Coronary artery (tissue), 2 donors: ENCODE measurements around the gene GRIK4.

Experiments used
- DNase-seq: peaks from one replicate; pipeline ENCODE4 v3.0.0-alpha.2; 2017; ENCODE audit warnings: low spot score
- H3K27ac ChIP-seq, 2 donors: fragments of 200-600 bp; sonication (generic); one replicate each; pipeline ENCODE4 v1.5.1; 2016 to 2019
- H3K4me3 ChIP-seq: fragments of 200-600 bp; sonication (generic); 2 replicates; pipeline ENCODE4 v1.5.1; 2016; ENCODE audit warnings: mild to moderate bottlenecking, moderate library complexity
- CTCF ChIP-seq: fragments of 200-600 bp; sonication (generic); IDR thresholded peaks from one replicate; pipeline ENCODE4 v1.5.1; 2019; ENCODE audit warnings: antibody characterized with exemption

Gene GRIK4

GRCh38 chr11:120514541-120515121, 3.1 kb downstream of the GRIK4 start:
- DNase-seq, result no peak
- TF ChIP-seq CTCF, result no peak
- Histone ChIP-seq H3K27ac (no peak overlapping the region), H3K4me3 (no peak overlapping the region)

- Histone ChIP-seq H3K27ac (no peak overlapping the region), H3K4me3 (no peak overlapping the region)
- DNase-seq, result no peak
- no peak for TF ChIP-seq CTCF
Observed at GRCh38 chr11:120515186-120515723, 3.7 kb downstream of the GRIK4 start.

GRCh38 chr11:120516461-120517389, 5.2 kb downstream of the GRIK4 start:
- TF ChIP-seq CTCF, result no peak
- Histone ChIP-seq H3K27ac (no peak overlapping the region), H3K4me3 (no peak overlapping the region)
- no peak for DNase-seq

DNA sequence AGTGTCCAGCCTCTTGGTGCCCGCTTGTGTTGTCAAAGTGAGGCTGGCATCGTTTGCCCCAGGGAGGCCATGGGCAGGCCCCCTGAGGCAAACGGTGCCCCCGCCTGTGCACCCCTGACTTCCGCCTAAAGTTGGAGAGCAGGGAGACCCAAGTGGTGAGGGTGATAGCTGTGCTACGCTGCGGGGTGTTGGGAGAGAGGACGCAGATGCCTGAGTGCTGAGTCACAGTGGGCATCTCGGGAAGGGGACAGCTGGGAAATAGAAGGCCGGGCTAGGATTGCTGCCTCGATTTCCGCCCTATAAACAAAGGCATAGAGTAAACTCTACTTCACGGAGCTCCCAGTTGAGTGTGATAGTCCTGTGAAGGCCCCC, 5.8 kb downstream of the GRIK4 start:
- no peak overlapping the region for H3K27ac ChIP-seq
- H3K4me3 ChIP-seq, result no peak overlapping the region
- no peak for DNase-seq
- TF ChIP-seq CTCF, result no peak

- no peak overlapping the region for H3K4me3 ChIP-seq
- no peak for DNase-seq
- H3K27ac ChIP-seq, result no peak overlapping the region
Observed at GRCh38 chr11:120517801-120518291, 6.3 kb downstream of the GRIK4 start.

GRCh38 chr11:120518356-120518755, 6.8 kb downstream of the GRIK4 start:
- Histone ChIP-seq H3K27ac (no peak overlapping the region), H3K4me3 (no peak overlapping the region)
- DNase-seq, result no peak
- TF ChIP-seq CTCF, result no peak

More at GRCh38 chr11:120517801-120518291, 6.3 kb downstream of the GRIK4 start:
- TF ChIP-seq CTCF, result no peak
